ENCODE data around the gene KLHL17.
"Not testable (repeated sequence)": the region's sequence is repeated elsewhere in the genome, so short reads cannot be mapped to it uniquely, and the experiment has no call there.

Gene KLHL17

DNA sequence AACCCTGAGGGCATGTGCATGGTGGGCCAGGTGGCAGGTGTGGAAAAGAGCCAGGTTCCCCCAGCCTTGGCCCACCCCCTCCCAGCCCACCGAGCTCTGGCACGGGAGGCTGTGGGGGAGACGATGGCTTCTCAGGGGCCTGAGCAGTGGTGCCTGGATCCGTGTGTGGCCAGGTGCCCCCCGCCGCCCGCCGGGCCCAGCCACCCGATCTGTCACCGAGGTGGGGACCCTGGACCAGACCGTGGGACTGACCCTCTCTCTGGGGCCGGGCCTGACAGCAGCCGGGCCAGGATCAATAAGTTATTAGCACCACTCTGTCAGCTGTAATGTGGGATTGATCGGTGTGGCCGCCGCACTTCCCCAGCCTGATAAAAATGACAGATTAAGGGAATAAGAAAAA, 22.9 kb upstream of the KLHL17 start:
- no peak for DNase-seq (ENCODE audit: low spot score)

DNA sequence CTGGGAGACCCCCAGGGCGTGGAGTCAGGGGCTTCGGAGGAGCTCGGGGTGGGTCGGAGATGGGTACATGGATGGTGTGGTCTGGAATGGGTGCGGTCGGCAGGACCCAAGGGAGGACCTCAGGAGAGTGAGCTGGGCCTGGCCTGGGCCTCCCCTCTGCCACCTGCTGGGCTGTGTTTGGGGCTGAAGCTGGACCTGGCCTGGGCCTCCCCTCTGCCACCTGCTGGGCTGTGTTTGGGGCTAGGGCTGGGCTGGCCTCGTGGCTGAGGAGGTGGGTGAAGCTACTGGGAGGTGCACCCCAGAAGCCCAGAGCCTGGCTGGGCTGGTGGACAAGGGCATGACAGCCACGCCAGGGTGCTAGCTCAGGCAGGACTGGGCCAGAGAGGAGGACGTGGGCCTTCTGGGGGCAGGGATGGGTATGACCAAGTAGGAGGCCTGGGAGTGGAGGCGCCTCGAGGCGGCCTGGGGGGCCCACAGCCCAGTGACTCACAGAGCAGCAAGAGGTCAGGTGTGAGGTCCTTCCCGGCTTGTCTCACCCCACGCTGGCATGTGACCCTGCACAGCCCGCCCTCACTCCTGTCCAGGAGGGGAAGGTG, 22.2 kb upstream of the KLHL17 start:
- DNase-seq (ENCODE audit: low spot score) = no peak

DNA sequence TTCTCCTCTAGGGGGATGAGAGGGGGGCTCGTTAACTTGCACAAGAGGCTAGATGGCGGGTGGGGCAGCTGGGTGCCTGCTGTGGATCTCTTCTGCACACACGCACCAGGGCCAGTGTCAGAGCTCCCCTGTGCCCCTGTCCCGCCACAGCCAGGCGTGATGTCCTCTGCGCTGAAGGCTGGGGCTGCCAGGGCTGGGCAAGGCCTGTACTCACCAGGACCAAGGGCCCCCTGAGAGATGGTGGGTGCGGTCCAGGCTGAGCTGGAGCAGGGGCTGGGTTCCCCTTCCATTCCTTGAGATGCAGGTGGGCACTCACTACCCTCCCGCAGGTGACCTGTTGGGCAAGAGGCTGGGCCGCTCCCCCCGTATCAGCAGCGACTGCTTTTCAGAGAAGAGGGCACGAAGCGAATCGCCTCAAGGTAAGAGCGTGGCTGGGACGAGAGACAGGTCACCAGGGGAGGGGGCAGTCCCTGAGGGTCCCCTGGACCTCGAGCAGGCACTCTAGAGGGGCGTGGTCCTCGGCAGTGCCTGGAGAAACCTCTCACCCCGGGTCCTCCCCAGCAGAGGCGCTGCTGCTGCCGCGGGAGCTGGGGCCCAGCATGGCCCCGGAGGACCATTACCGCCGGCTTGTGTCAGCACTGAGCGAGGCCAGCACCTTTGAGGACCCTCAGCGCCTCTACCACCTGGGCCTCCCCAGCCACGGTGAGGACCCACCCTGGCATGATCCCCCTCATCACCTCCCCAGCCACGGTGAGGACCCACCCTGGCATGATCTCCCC, 21.5 kb upstream of the KLHL17 start:
- no peak for DNase-seq (ENCODE audit: low spot score)

DNA sequence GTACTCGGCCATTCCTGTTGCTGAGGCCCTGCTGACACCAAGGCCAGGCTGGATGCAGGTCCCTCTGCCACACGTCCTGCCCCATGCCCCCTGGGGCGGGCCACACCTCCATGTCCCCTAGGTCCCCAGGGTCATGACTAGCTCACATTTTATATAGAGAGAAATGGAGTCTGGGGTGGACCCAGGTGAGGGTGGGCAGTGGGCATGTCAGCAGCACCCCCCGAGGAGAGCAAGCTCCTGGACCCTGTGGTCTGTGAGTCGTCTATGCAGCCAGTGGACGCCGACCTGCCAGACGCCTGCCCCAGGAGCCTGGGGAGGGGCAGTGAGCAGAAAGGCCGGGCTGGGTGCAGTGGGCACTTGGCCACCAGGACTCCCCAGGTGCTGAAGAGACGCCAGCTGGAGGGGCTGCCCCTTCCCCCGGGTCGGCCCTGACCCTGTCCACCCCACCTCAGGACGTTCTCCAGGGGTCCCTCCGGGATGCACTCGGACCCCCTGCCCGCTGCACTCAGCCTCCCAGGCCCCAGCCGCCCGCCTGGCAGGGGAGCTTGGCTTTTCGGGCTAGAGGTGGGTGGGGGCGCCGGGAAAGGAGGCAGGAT, 20.8 kb upstream of the KLHL17 start:
- DNase-seq (ENCODE audit: low spot score) = no peak

DNA sequence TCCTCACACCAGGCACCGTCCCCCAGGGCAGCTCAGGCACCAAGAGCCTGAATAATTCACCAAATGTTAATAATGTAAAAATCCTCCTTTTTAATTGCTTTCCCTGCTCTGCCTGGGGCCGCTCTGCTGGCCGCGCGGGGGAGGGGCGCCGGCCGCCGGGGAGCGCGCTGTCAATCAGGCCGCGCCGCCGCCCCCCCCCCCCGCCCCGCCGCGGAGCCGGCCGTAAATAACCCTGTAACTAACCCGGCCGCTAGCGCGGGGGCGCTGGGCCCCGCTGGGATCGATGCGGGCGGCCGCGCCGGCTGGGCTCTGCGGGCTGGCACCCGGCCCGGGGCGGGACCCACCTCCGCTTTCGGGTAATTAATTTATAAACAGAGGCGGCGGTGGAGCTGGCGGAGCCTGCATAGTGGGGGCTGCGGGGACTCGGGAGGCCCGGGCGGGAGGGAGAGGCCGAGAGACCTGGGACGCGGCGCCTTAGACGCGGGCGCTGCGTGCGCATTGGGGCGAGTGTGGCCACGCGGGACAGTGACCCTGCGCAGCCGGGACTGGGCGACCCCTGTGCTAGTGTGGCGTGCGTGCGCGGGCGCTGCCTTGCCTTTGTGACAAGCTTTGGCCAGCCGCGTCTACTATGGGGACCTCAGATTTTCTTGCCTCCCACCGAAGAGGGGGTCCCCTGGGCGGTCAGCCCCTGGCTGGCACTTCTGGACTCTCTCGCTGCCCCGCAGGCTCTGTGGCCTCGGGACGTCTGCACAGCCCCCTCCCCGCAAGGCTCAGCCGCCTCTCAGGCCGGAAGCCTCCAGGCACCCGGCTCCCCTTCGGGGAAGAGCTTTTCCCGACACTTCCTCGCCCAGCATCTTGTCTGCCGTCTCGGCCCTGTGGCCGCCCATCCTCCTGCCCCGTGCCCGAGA, 20.0 kb upstream of the KLHL17 start:
- no peak for DNase-seq (ENCODE audit: low spot score)

DNA sequence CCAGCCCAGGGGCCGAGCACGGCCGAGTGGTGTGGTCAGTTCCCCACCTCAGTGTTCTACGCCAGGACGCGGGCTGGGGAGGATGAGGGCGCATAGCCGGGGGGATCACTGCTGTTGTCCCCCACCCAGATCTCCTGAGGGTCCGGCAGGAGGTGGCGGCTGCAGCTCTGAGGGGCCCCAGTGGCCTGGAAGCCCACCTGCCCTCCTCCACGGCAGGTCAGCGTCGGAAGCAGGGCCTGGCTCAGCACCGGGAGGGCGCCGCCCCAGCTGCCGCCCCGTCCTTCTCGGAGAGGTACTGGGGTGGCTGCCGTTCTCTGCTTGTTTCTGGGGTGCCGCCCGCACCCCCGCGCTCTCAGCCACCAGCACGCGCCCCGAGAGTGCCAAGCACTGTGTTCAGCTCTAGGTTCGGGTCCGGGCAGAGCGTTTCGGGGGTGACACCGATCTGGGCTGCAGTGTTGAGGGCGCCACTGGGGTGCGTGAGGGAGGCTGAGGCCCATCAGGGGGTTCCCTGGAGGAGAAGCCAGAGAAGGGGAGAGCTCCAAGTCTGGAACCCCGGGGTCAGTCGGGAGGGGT, 19.3 kb upstream of the KLHL17 start:
- DNase-seq (ENCODE audit: low spot score) = no peak

DNA sequence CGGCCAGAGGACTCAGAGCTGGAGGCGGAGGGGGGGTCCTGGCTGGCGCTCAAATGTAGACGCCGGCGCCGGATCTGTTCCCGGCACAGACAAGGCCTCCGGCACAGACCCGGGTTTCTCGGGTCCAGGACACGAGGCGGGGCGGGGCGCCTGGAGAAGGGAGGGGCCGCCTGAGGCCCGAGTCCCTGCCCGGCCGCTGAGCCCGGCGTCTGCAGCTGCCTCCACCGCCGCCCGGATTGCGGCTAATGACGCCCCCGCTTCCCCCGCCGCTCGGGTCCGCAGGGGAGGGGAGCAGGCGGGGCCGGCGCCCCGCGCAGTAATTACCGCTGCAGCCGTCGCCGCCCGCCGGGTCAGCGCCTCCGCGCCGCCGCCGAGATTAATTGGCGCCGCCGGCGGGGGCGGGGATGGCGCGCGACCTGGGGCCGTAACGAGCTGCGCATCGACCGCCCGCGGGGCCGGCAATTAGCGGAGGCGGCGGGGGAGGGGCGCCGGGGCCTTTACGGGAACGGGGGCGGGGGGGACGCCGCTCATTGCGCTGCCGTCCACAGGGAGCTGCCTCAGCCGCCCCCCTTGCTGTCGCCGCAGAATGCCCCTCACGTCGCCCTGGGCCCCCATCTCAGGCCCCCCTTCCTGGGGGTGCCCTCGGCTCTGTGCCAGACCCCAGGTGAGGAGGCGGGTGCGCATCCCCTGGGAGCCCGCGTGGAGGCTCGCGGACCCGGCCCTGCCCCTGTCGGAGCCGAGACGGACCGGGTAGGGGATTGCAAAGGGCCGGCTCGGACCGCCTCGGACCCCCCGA, 18.6 kb upstream of the KLHL17 start:
- no peak for DNase-seq (ENCODE audit: low spot score)

DNA sequence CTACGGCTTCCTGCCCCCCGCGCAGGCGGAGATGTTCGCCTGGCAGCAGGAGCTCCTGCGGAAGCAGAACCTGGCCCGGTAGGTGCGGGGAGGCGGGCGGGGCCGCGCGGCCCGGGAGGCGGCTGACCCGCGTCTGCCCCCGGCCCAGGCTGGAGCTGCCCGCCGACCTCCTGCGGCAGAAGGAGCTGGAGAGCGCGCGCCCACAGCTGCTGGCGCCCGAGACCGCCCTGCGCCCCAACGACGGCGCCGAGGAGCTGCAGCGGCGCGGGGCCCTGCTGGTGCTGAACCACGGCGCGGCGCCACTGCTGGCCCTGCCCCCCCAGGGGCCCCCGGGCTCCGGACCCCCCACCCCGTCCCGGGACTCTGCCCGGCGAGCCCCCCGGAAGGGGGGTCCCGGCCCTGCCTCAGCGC, 18.0 kb upstream of the KLHL17 start:
- no peak for DNase-seq (ENCODE audit: low spot score)

DNA sequence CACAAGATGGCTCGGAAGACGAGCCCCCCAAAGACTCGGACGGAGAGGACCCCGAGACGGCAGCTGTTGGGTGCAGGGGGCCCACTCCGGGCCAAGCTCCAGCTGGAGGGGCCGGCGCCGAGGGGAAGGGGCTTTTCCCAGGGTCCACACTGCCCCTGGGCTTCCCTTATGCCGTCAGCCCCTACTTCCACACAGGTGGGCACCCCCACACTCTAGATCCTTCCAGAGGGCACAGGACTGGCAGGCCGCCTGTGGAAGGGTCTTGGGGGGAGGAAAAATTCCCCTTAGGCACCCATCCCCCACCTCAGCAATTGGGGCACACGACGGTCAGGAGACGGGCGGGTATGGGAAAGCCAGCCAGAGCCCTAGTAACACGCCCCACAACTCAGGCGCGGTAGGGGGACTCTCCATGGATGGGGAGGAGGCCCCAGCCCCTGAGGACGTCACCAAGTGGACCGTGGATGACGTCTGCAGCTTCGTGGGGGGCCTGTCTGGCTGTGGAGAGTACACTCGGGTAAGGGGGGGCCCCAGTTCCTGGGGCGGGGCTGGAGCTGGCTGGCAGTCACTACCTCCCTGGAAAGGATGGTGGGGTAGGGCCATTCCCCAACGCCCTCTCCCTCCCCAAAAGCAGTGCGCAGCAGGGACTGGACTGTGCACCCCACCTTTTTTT, 17.4 kb upstream of the KLHL17 start:
- DNase-seq (ENCODE audit: low spot score) = no peak

DNA sequence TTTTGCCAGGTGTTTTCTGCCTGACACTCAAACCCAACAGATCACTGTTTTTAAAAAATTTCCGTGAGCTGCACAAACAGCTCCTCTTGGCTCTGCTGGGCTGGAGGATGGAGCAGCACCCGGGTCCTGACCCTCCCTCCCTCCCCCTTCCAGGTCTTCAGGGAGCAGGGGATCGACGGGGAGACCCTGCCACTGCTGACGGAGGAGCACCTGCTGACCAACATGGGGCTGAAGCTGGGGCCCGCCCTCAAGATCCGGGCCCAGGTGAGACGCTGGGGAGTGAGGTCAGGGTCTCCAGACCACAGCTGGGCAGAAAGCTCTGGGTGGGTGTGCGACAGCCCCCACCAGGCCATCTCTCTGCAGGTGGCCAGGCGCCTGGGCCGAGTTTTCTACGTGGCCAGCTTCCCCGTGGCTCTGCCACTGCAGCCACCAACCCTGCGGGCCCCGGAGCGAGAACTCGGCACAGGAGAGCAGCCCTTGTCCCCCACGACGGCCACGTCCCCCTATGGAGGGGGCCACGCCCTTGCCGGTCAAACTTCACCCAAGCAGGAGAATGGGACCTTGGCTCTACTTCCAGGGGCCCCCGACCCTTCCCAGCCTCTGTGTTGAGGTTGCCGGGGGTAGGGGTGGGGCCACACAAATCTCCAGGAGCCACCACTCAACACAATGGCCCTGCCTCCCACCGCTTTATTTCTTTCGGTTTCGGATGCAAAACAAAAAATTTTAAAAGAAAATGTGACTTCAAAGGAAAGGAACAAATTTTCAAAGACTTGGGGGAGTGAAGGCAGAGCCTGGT, 16.6 kb upstream of the KLHL17 start:
- DNase-seq (ENCODE audit: low spot score) = no peak

DNA sequence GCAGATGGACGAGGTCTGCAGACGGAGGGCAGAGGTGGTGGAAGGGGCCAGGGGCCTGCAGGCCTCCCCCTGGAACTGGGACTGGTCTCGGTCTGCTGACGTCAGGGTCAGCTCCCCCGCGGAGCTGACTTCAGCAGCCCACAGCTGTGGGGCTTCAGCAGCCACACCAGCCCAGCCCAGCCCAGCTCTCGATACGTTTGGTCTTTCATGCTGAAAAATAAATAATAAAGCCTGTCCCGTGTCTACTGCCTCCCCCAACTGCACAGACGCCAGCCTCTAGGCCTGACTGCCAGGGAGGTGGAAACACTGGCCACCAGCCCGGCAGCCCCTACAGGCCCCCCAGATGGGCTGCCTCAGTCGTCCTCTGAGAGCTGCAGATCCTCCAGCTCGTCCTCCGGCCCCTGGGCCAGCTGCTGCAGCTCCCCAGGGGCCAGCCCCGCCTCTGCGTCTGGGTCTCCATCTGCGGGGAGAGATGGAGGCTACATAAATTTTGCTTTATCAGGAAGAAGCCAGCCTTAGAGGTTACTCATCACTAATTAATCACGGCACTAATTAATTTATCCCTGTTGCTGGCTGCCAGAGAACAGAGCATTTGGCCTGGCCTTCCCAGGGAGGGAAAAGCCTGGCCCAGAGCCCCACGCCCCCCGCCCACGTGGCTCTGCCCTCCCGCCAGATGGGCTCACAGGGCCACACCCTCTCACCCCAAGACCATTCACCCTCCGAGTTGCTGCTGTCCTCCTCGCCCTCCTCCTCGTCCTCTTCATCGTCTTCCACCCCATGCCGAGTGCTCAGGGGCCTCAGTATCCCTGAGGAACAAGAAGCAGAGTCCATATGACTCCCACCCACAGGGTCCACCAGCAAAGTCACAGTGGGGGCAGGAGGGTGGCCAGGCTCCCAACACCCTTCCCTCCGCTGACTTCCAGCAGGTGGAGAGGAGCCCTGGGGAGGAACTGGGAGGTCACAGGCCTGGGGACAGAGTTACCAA, 15.8 kb upstream of the KLHL17 start:
- no peak for DNase-seq (ENCODE audit: low spot score)

DNA sequence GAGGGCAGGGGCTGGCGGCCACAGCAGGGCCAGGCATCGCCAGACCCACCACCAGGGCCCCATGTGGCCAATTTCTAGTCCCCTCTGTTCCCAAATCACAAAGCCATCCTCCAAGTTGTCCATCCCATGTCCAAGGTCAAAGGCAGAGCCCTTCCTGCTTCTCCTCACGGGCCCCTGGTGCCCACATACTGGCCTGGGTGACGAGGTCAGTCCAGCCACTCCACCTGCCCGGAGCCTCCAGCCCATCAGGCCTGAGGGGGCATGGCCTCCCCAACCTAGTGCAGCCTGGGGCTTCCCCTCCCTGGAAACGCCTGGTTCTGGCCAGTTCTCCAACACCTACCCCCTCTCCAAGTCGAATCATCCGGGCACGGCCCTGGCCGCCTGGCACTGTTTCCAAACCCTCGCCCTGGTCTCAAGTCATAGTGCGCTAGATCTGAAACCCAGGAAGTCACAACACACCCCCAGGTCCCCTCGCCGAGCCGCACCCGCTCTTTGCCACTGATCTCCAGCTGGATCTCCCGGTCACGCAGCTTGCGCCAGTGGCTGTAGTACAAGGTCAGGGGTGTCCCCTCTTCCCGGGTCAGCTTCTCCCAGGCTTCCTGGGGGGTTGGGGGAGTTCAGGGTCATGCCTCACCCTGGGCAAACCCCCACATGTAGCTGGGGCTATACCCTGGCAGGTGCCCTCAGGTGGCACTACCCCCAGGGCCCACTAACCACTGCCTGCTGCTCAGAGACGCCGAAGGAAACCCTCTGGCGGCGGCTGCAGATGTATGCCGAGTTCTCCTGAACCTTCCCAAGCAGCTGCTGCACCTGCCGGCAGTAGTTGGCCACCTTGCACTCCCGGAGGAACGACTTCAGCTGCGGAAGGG, 14.5 kb upstream of the KLHL17 start:
- DNase-seq (ENCODE audit: low spot score) = no peak

DNA sequence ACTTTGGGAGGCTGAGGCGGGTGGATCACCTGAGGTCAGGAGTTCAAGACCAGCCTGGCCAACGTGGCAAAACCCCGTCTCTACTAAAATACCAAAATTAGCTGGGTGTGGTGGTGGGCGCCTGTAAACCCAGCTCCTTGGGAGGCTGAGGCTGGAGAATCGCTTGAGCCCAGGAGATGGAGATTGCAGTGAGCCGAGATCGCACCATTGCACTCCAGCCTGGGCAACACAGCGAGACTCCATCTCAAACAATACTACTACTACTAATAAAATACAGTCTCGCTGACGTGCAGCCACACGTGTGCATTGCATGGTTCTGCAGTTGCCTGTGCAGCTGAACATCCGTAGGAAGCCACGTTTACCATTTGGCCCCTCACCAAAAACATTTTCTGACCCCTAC, 13.6 kb upstream of the KLHL17 start:
- not testable (repeated sequence) for DNase-seq (ENCODE audit: low spot score)

DNA sequence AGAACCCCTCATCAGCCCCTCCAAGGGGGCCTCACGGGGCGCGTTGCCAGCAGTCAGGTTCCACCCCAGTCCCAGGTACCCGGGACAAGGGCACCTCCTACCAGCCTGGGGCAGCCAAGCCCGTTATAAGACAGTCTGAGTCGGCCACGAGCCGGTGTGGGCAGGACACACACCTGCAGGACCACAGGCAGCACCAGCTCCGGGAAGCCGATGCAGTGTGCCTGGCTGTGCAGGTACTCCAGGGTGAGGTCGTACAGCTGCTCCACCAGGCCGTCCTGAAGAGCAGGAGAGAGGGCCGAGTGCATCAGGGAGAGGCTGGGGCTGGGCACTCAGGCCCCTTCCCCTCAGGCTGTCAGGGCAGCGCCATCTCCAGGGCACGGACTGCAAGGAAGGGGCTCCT, 12.4 kb upstream of the KLHL17 start:
- DNase-seq (ENCODE audit: low spot score) = no peak

DNA sequence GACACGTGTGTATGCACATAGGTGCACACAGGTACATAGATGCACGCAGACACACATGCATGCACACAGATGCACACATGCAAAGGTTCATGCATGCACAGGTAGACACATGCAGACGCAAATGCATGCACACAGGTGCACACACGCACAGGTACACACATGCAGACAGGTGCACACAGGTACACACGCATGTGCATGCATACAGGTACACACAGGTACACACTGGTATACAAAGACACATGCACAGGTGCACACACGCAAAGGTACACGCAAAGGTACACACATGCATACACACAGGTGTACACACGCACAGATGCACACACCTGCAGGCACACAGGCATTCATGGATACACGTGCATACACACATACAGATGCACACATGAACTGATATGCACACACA, 10.1 kb upstream of the KLHL17 start:
- no peak for DNase-seq (ENCODE audit: low spot score)

DNA sequence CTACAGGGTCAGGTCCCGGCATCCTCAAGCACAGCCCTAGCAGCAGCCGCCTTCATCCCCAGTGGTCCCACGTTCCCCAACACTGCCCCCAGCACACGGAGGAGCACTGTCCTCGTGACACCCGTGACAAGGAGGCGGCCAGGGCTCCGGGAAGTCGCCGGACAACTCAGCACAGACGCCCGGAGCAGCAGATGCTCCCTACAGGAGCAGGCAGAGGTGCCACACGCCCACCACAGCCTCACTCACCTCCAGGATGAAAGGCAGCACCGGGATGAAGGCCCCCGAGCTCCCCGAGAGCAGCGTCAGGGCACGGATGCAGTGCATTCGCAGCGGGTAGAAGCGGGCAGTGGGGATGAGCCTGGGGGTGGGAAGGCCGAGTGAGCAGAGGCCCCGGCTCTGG, 9.5 kb upstream of the KLHL17 start:
- DNase-seq (ENCODE audit: low spot score) = no peak

DNA sequence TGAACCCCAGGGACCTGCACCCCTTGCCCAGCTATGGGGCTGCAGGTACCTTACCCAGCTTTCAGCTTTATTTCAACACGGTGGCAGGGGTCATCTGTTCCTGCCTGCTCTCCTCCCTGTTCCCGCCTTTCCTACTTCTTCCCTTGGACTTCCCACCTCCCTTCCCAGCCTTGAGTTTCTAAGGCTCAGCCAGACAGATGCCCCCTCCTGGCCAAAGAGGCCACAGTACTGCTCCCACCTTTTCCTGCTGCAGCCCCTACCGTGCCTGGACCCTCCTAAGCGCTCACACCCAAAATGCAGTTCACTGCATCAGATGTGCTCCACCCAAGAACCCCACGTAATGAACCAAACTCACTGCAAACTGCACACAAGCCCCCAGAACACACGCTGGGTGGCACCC, 9.0 kb upstream of the KLHL17 start:
- DNase-seq (ENCODE audit: low spot score) = no peak

DNA sequence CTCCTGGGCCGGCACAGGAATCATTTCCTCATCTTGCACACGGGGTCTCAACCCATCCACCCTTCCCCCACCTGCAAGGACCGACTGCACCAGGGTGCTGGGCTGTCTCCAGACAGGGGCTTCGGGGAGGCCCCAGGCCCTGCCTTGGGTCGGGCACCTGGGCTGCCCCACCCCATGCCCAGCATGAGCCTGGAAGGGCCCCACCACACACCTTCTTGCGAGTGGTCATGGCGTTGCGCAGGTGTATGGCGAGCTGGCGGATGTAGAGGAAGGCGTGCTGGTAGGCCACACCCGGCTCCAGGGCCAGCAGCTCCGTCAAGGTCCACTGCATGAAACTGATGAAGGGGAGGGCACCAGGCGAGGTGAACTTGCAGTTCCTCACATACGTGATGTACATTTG, 8.2 kb upstream of the KLHL17 start:
- no peak for DNase-seq (ENCODE audit: low spot score)
